ENCODE data around the gene AUTS2. TPM values are rescaled to one million over a fixed set of nuclear protein-coding genes. Genes with fewer than 3 reads are reported as not detected.

Gene AUTS2
- total and polyA plus RNA-seq, 2 of the 8 experiments (the other 6 are each of a cell fraction or from before 2014, with no cell fraction given) = 25.9 to 101 TPM

GRCh38 chr7:69885431-69885830 is 287.2 kb downstream of the AUTS2 start:
- Histone ChIP-seq H4K5ac (ENCODE audit: insufficient read length, low read depth, low read length) (no peak overlapping the region), H3K27ac (ENCODE audit: low read depth, low read length) (no peak overlapping the region), H2AFZ (ENCODE audit: low read length) (no peak overlapping the region), H3K27me3 (replicated peaks in 1 of 4; ENCODE audit: control insufficient read depth in 3 of 4, extremely low read depth in 1 of 4, insufficient read depth in 3 of 4, low read length in 3 of 4) (no peaks in the 10 kb centered on the region), H3K79me1 (ENCODE audit: low read depth, low read length) (no peaks in the 10 kb centered on the region), H3K23ac (ENCODE audit: insufficient read length) (no peak overlapping the region), H2BK5ac (ENCODE audit: low read depth, low read length) (no peak overlapping the region), H3K9ac (replicated peaks in 1 of 4; ENCODE audit: extremely low read depth in 1 of 4, low read depth in 3 of 4, low read length in 3 of 4) (no peak overlapping the region), H3K4ac (replicated peaks; ENCODE audit: insufficient read length, low read depth, low read length) (no peak overlapping the region), H4K91ac (replicated peaks; ENCODE audit: insufficient read length, low read length) (no peak overlapping the region), H3K18ac (ENCODE audit: extremely low read depth, low read length) (no peak overlapping the region), H2BK15ac (ENCODE audit: low read length) (no peak overlapping the region), H2BK120ac (replicated peaks; ENCODE audit: low read depth, low read length) (no peak overlapping the region), H3K9me3 (ENCODE audit: insufficient read depth in 2 of 2, low read depth in 1 of 2, low read length in 1 of 2) (no peaks in the 10 kb centered on the region), H3K4me3 (ENCODE audit: extremely low read depth in 1 of 4, insufficient read depth in 2 of 4, low read depth in 3 of 4, low read length in 4 of 4) (no peak overlapping the region), H3K56ac (replicated peaks; ENCODE audit: insufficient read length, low read depth, low read length) (no peak overlapping the region), H2AK5ac (ENCODE audit: low read depth, low read length) (no peak overlapping the region), H3K79me2 (ENCODE audit: control insufficient read depth in 1 of 2, insufficient read depth in 2 of 2, low read length in 2 of 2) (no peaks in the 10 kb centered on the region), H4K20me1 (replicated peaks in 1 of 2; ENCODE audit: control insufficient read depth in 1 of 2, insufficient read depth in 2 of 2, low read length in 2 of 2) (no peaks in the 10 kb centered on the region), H3K14ac (ENCODE audit: insufficient read length) (no peak overlapping the region), H3K4me2 (ENCODE audit: insufficient read depth in 1 of 2, low read depth in 2 of 2, low read length in 2 of 2) (no peak overlapping the region), H3K23me2 (ENCODE audit: low read depth, low read length) (no peaks in the 10 kb centered on the region), H4K8ac (ENCODE audit: extremely low read depth, insufficient read depth, low read length) (no peak overlapping the region), H3K36me3 (ENCODE audit: control insufficient read depth in 2 of 4, insufficient read depth in 4 of 4, low read length in 3 of 4) (no peaks in the 10 kb centered on the region), H2BK12ac (ENCODE audit: low read depth, low read length) (no peak overlapping the region), H2BK20ac (ENCODE audit: low read length) (no peak overlapping the region), H3K4me1 (replicated peaks in 1 of 4; ENCODE audit: control insufficient read depth in 3 of 4, insufficient read depth in 4 of 4, low read length in 3 of 4) (no peaks in the 10 kb centered on the region)
- 93% methylated on average over 3 of the region's 3 CpGs; no CpG with 5 or more reads in 1 of the 2 experiments for WGBS, 2 experiments (ENCODE audit: extremely low coverage in 1 of 2, insufficient coverage in 1 of 2, insufficient read length in 1 of 2, insufficient replicate concordance in 2 of 2, low coverage in 1 of 2, low lambda C conversion rate in 2 of 2, missing lambda C conversion rate in 1 of 2)
- CTCF ChIA-PET (ENCODE audit: partially characterized antibody) = interaction anchor here (0.6 kb wide), 1 partner anchor 245 kb away, joined by 4 read pairs; no protein-coding TSS in a partner anchor
- FAIRE-seq (no peak), DNase-seq (ENCODE audit: low read depth in 1 of 2, low spot score in 2 of 2) (no peak)
- POLR2A ChIA-PET (ENCODE audit: partially characterized antibody) = no interaction called here
- TF ChIP-seq CHD2 (IDR thresholded peaks at IDR 0.05; ENCODE audit: low read length) = no peak
